ENCODE results near the gene STMN1. TPM values are rescaled to one million over a fixed set of nuclear protein-coding genes. Genes with fewer than 3 reads are reported as not detected.

Gene STMN1
- total and polyA plus RNA-seq, 2 of the 8 experiments (the other 6 are each of a cell fraction or from before 2014, with no cell fraction given) = 116 to 564 TPM

GRCh38 chr1:25912076-25912831, 6.0 kb upstream of the STMN1 start (continued):
- TF ChIP-seq CHD1 (IDR thresholded peaks at IDR 0.05; ENCODE audit: low read depth, low read length) (no peak), ZNF274 (IDR thresholded peaks at IDR 0.05; ENCODE audit: borderline replicate concordance, extremely low read depth, low read length) (no peak), SIX5 (IDR thresholded peaks at IDR 0.05; ENCODE audit: low read depth, low read length) (no peak)

Measured in H1 (cell line).